Stimulated activated naive CD8-positive, alpha-beta T cell treated with anti-CD3 and anti-CD28 coated beads, Interleukin-15, Interleukin-2, amounts not matched to agents 100 ng/mL and 50 ng/mL, for 24 hours (primary cell): Measurements from ENCODE around the gene NARS2.
A peak's percentile ranks its signal among the peaks of the same experiment; 100 is the strongest.
"Not testable (repeated sequence)": the region's sequence is repeated elsewhere in the genome, so short reads cannot be mapped to it uniquely, and the experiment has no call there.

Source experiments
- H3K27ac Mint-ChIP-seq: one replicate; pipeline ENCODE4 v1.8.0; 2021; ENCODE audit warnings: mild to moderate bottlenecking, mixed read lengths
- H3K27me3 Mint-ChIP-seq: one replicate; pipeline ENCODE4 v1.8.0; 2021; ENCODE audit warnings: mixed read lengths
- H3K36me3 Mint-ChIP-seq: one replicate; pipeline ENCODE4 v1.8.0; 2021; ENCODE audit warnings: low read depth, mixed read lengths
- H3K4me1 Mint-ChIP-seq: one replicate; pipeline ENCODE4 v1.8.0; 2021; ENCODE audit warnings: low read depth, mixed read lengths
- H3K4me3 Mint-ChIP-seq: one replicate; pipeline ENCODE4 v1.8.0; 2021; ENCODE audit warnings: mild to moderate bottlenecking, mixed read lengths
- H3K9me3 Mint-ChIP-seq: one replicate; pipeline ENCODE4 v1.8.0; 2021; ENCODE audit warnings: mixed read lengths

The NARS2 gene, protein sequence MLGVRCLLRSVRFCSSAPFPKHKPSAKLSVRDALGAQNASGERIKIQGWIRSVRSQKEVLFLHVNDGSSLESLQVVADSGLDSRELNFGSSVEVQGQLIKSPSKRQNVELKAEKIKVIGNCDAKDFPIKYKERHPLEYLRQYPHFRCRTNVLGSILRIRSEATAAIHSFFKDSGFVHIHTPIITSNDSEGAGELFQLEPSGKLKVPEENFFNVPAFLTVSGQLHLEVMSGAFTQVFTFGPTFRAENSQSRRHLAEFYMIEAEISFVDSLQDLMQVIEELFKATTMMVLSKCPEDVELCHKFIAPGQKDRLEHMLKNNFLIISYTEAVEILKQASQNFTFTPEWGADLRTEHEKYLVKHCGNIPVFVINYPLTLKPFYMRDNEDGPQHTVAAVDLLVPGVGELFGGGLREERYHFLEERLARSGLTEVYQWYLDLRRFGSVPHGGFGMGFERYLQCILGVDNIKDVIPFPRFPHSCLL

DNA sequence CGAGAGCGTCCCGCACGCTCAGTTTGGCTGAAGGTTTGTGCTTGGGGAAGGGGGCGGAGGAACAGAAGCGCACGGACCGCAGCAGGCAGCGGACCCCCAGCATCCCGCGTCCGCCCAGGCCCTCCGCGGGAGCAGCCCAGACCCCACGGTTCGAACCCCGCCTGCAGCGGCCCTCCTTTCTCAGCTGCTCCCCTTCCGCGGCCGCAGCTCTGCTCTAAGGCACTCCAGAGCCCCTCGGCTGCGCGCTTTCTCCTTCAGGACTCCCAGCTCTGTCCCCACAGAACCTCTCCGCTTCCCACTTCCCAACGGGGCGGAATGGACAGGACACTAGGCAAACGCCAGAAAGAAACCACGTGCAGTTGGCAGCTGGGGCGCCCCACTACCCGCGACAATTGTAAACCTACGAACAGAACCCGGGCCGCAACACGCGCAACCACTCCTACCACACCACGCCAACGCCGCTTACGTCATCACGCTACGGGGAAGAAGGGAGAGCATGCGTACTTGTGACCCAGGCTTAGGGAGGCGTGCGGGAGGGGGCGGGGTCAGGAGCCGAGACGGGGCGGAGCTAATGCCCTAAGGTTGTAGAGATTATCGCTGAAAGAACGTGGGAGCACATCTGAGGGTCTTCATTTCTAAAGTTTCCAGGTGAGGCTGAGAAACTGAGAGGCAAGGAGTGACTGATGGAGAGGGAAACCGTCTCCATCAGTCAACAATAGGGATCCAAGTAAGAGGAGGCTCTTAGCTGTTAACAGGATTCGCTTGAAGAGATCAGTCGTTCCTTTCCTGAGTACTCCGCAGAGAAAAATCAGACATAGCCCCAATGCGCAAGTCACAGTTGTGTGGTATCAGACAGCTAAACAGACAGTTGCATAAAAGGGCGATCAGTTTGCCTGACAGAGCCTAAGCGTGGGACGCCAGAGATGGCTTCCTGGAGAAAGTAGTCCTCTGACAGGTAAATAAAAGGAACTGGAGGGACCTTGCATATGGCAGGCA is at the start of gene NARS2:
Gene NARS2 (minus strand): TSS at position 479 of the 996 bp plus-strand sequence. CDS start 376 bp downstream, at position 103.
- Mint-ChIP-seq H3K4me1 (peaks cover 36% of the 10 kb centered on the region), H3K27me3 (no peaks in the 10 kb centered on the region), H3K4me3 (peak within 1 kb of the TSS; percentile 90), H3K27ac (peak within 1 kb of the TSS; percentile 93), H3K36me3 (peaks cover 24% of the 10 kb centered on the region), H3K9me3 (no peaks in the 10 kb centered on the region)

DNA sequence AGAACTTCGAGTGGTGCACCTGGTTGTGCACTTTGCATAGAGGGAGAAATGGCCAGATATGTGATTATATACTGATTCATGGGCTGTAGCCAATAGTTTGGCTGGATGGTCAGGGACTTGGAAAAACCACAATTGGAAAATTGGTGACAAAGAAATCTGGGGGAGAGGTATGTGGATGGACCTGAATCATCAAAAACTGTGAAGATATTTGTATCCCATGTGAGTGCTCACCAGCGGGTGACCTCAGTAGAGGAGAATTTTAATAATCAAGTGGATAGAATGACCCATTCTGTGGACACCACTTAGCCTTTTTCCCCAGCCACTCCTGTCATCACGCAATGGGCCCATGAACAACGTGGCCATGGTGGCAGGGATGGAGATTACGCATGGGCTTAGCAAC is 48.0 kb upstream of the NARS2 start:
- H3K36me3 Mint-ChIP-seq: no peaks in the 10 kb centered on the region

DNA sequence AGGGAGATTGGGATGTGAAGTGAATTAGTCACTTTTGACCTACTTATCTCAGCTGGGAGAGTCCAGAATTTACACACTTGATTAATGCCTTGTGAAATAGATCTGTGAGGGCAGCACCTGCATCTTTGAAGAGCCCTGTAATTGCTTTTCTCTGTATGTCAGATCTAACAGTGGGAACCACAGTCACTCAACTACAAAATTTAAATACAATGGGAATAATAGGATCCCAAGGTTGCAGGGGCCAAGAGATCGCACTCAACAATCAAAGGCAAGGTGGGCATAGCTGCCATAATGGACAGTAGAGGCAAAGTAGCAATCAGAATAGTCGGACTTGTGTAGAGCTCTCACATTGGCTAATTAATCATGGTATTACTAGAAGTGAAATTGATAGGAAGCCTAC is 45.5 kb upstream of the NARS2 start:
- no peak overlapping the region for H3K4me3 Mint-ChIP-seq
- H3K27ac Mint-ChIP-seq: no peak overlapping the region
- no peaks in the 10 kb centered on the region for H3K9me3 Mint-ChIP-seq
- no peaks in the 10 kb centered on the region for H3K4me1 Mint-ChIP-seq
- no peaks in the 10 kb centered on the region for H3K36me3 Mint-ChIP-seq
- peaks cover 14% of the 10 kb centered on the region for H3K27me3 Mint-ChIP-seq

More for the DNA sequence above, 48.0 kb upstream of the NARS2 start:
- Mint-ChIP-seq H3K4me3 (no peak overlapping the region), H3K9me3 (no peaks in the 10 kb centered on the region), H3K4me1 (no peaks in the 10 kb centered on the region), H3K27ac (no peak overlapping the region), H3K27me3 (peaks cover 19% of the 10 kb centered on the region)

DNA sequence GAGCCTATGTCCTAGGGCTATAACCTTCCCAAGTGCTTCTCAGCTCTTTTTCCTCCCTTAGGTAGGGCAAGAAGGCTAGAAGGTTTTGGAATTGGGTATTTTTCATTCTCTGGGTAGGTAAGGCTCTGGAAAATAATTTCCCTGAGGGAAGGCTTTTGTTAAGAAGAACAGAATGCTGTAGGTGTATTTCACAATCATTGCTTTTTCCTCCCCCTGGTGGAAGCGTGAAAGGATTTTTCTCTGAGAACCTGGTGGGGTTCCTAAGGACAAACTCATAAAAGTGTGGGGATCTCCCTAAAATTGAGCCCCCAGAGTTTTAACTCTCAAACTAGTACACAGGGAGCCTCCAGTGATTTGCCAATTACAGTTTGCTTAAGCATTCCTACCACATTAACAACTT is 41.1 kb upstream of the NARS2 start:
- H3K9me3 Mint-ChIP-seq: no peaks in the 10 kb centered on the region
- no peak overlapping the region for H3K4me3 Mint-ChIP-seq
- H3K36me3 Mint-ChIP-seq: no peaks in the 10 kb centered on the region
- H3K4me1 Mint-ChIP-seq: no peaks in the 10 kb centered on the region
- peaks cover 10% of the 10 kb centered on the region for H3K27me3 Mint-ChIP-seq
- H3K27ac Mint-ChIP-seq: no peak overlapping the region

DNA sequence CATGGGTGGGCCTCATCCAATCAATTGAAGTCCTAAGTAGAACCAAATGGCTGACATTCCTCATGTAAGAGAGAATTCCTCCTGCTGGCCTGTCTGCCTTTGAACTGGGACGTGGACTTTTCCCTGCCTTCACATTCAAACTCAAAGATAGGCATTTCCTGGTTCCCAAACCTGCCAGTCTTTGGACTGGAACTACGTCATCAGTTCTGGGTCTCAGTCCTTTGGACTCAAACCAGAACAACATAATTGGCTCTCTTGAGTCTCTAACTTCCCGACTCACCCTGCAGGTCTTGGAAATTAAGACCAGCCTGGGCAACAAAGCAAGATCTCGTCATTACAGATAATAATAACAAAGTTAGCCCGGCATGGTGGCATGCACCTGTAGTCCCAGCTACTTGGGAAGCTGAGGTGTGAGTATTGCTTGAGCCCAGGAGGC is 38.7 kb upstream of the NARS2 start:
- Mint-ChIP-seq H3K4me1 (no peaks in the 10 kb centered on the region), H3K36me3 (no peaks in the 10 kb centered on the region)

DNA sequence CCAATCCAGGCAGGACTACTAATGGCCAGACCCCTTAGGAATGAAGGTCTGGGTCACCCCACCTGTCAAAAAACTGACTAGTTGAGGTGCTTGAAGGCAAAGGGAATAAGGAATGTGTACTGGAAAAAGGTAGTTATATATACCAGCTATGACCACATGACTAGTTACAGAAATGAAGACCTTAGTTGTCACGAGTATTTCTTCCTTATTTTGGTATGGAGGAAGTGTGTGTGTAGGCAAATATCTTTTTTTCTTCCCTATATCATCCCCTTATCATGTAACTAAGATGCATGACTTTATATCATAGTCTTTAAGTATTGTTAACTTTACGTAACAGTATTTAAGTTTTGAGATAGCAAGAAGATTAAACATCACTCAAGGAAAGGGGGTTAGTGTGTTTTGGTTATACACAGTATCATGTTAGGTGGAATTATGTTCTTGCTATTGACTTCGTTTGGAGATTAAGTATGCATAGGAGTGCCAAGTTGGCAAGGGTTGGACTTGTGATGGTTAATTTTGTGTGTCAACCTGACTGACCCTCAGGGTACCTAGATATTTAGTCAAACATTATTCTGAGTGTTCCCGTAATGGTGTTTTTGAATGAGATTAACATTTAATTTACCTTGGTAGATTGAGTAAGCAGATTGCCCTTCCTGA is 38.2 kb upstream of the NARS2 start:
- Mint-ChIP-seq H3K27ac (no peak overlapping the region), H3K4me3 (no peak overlapping the region), H3K4me1 (no peaks in the 10 kb centered on the region), H3K27me3 (peaks cover 4% of the 10 kb centered on the region), H3K36me3 (no peaks in the 10 kb centered on the region), H3K9me3 (no peaks in the 10 kb centered on the region)

More for the DNA sequence above, 38.7 kb upstream of the NARS2 start:
- Mint-ChIP-seq H3K27me3 (peaks cover 9% of the 10 kb centered on the region), H3K27ac (no peak overlapping the region), H3K4me3 (no peak overlapping the region), H3K9me3 (no peaks in the 10 kb centered on the region)

DNA sequence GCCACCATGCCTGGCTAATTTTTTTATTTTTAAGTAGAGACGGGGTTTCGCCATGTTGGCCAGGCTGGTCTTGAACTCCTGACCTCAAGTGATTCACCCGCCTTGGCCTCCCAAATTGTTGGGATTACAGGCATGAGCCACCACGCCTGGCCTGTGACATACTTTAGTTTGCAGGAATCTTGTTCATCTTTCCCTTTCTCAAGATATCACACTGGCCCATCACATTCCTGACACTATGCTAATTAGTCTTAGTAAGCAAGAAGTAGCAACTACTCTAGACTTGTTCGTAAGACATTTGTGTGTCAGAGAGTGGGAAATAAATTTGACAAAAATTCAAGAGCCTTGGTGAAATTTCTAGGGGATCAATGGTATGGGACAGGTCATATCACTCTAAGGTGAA is 34.7 kb upstream of the NARS2 start:
- H3K27me3 Mint-ChIP-seq, H3K4me3 Mint-ChIP-seq, H3K9me3 Mint-ChIP-seq, H3K36me3 Mint-ChIP-seq, H3K27ac Mint-ChIP-seq, H3K4me1 Mint-ChIP-seq: not testable (repeated sequence)

DNA sequence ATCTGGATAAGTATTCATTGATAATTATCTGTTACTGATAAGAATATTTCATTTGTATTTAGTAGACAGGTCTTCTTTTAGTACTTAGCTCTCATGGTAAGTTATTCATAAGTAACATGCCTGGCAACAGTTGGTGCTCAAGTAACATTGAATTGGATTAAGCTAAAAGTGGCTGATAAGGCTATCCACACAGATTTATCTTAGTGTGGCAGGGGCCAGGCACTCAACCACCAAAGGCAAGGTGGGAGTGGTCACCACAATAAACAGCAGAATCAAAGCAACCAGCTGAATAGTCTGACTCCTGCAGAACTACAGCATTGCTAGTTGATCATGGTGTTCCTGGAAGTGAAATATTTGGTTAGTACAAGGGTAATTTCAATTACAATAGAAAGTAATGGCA is 33.0 kb upstream of the NARS2 start:
- no peaks in the 10 kb centered on the region for H3K4me1 Mint-ChIP-seq
- no peak overlapping the region for H3K27ac Mint-ChIP-seq
- H3K4me3 Mint-ChIP-seq: no peak overlapping the region
- H3K36me3 Mint-ChIP-seq: no peaks in the 10 kb centered on the region
- peaks cover 12% of the 10 kb centered on the region for H3K27me3 Mint-ChIP-seq
- no peaks in the 10 kb centered on the region for H3K9me3 Mint-ChIP-seq

DNA sequence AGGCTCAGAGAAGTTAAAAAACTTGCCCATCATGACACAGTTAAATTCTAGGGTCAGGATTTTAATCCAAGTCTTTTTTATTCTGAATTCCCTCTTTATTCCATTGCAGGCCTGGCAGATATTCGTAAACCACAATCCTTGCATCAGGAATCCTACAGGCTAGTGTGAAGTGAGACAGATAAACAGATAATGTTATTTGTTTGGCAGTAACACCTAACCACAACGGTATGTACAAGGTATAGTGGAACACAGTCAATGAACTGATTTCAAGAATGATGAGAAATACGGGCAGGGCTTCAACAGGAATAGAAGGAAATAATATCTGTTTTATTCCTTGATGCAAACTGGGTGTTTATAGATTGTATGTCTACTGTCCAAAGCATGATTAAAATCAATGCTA is 32.0 kb upstream of the NARS2 start:
- H3K4me1 Mint-ChIP-seq: no peaks in the 10 kb centered on the region
- no peaks in the 10 kb centered on the region for H3K9me3 Mint-ChIP-seq
- no peak overlapping the region for H3K27ac Mint-ChIP-seq
- no peaks in the 10 kb centered on the region for H3K36me3 Mint-ChIP-seq
- H3K27me3 Mint-ChIP-seq: peaks cover 18% of the 10 kb centered on the region
- H3K4me3 Mint-ChIP-seq: no peak overlapping the region

DNA sequence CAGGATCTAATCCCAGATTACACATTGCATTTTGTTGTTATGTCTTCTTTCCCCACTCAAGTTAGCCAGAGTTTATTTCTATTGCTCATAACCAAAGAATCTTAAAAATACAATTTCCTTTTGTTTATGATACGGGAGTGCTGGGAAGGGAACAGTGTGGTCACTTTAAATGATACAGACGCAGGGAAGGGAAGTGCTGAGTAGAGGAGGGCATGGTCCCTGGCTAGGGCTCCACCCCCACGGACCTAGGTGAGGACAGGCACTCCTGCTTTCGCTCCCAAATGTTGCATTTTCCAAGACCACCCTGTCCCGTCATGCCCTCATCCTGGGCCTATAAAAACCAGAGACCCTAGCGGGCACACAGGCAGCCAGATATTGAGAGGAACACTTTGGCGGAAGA is 30.6 kb upstream of the NARS2 start:
- Mint-ChIP-seq H3K27me3 (peaks cover 28% of the 10 kb centered on the region), H3K36me3 (no peaks in the 10 kb centered on the region), H3K4me1 (no peaks in the 10 kb centered on the region), H3K9me3 (no peaks in the 10 kb centered on the region), H3K4me3 (no peak overlapping the region), H3K27ac (no peak overlapping the region)

DNA sequence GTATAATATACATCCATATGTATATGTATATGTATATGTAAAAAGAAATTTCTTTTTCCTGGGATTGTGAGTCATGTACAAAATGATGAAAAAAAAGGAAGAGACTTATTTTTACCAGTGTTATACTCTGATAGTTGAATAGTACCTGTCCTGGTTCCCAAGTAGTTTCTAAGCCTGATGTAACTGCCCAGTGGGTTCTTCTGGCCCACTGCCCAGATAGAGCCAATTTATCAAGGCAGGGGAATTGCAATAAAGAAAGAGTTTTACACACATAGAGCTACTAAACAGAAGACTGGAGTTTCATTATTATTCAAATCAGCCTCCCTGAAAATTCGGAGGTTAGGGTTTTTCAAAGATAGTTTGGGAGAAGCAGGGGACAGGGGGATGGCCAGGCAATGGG is 29.1 kb upstream of the NARS2 start:
- Mint-ChIP-seq H3K4me3 (no peak overlapping the region), H3K27me3 (peaks cover 37% of the 10 kb centered on the region), H3K36me3 (no peaks in the 10 kb centered on the region), H3K4me1 (no peaks in the 10 kb centered on the region), H3K9me3 (no peaks in the 10 kb centered on the region), H3K27ac (no peak overlapping the region)

DNA sequence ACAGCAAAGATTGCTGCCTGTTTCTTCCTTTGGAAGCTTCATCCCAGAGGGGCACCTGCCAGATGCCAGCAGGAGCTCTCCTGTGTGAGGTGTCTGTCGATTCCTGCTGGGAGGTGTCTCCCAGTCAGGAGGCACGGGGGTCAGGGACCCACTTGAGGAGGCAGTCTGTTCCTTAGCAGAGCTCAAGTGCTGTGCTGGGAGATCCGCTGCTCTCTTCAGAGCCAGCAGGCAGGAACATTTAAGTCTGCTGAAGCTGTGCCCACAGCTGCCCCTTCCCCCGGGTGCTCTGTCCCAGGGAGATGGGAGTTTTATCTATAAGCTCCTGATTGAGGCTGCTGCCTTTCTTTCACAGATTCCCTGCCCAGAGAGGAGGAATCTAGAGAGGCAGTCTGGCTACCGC is 28.1 kb upstream of the NARS2 start:
- not testable (repeated sequence) for H3K4me1 Mint-ChIP-seq, H3K4me3 Mint-ChIP-seq
- H3K27me3 Mint-ChIP-seq: peaks cover 46% of the 10 kb centered on the region

DNA sequence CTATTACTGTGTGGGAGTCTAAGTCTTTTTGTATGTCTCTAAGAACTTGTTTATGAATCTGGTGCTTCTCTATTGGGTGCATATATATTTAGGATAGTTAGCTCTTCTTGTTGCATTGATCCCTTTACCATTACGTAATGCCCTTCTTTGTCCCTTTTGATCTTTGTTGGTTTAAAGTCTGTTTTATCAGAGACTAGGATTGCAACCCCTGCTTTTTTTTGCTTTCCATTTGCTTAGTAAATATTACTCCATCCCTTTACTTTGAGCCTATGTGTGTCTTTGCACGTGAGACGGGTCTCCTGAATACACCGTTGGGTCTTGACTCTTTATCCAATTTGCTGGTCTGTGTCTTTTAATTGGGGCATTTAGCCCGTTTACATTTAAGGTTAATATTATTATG is 26.4 kb upstream of the NARS2 start:
- H3K27me3 Mint-ChIP-seq: peaks cover 46% of the 10 kb centered on the region
- not testable (repeated sequence) for H3K27ac Mint-ChIP-seq, H3K9me3 Mint-ChIP-seq, H3K4me1 Mint-ChIP-seq, H3K36me3 Mint-ChIP-seq, H3K4me3 Mint-ChIP-seq

More for the DNA sequence above, 28.1 kb upstream of the NARS2 start:
- H3K9me3 Mint-ChIP-seq, H3K27ac Mint-ChIP-seq, H3K36me3 Mint-ChIP-seq: not testable (repeated sequence)

DNA sequence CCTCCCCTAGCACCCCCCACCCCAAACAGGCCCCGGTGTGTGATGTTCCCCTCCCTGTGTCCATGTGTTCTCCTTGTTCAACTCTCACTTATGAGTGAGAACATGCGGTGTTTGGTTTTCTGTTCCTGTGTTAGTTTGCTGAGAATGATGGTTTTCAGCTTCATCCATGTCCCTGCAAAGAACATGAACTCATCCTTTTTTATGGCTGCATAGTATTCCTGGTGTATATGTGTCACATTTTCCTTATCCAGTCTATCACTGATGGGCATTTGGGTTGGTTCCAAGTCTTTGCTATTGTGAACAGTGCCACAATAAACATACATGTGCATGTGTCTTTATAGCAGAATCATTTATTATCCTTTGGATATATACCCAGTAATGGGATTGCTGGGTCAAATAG is 22.9 kb upstream of the NARS2 start:
- H3K36me3 Mint-ChIP-seq, H3K27ac Mint-ChIP-seq, H3K9me3 Mint-ChIP-seq, H3K4me3 Mint-ChIP-seq, H3K4me1 Mint-ChIP-seq: not testable (repeated sequence)
- H3K27me3 Mint-ChIP-seq: peaks cover 38% of the 10 kb centered on the region
